ENCODE data around the gene MVB12B. TPM values are rescaled to one million over a fixed set of nuclear protein-coding genes. Genes with fewer than 3 reads are reported as not detected.

Gene MVB12B
- total and polyA plus RNA-seq, 2 donors, result 12.2 to 13.5 TPM

GRCh38 chr9:126346031-126346430 lies 19.4 kb downstream of the MVB12B start:
- 95% methylated on average over 9 of the region's 9 CpGs for WGBS
- Histone ChIP-seq H3K27ac (ENCODE audit: low read depth) (no peak overlapping the region), H3K4me1 (ENCODE audit: insufficient read depth) (no peaks in the 10 kb centered on the region)

DNA sequence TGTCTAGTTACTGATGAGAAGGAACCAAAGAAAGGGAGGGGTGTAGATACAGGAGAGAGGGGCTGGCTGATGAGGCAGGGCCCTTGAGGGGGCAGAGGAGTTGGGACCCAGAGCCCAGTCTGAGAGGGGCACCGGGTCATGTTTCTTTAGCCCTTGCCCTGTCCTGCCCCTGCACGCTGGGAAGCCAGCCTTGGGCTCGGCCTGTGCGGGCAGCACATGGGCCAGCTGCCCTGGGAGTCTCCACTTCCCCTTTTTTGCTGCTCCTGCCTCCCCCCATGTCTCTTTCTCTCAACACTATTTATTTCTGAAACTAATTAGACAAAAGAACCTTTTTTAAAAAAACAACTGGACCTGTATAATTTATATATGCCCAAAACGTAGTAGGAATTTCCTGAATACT lies 20.5 kb downstream of the MVB12B start:
- DNase-seq (ENCODE audit: extremely low spot score), result no peak
- Histone ChIP-seq H3K27ac (ENCODE audit: low read depth) (peak overlapping the region; percentile 29), H3K4me3 (ENCODE audit: low read depth, low read length) (no peak overlapping the region), H3K4me1 (ENCODE audit: insufficient read depth) (no peaks in the 10 kb centered on the region), H3K36me3 (ENCODE audit: insufficient read depth) (no peaks in the 10 kb centered on the region)
- 89% methylated on average over 5 of the region's 5 CpGs for WGBS

More at GRCh38 chr9:126346031-126346430, 19.4 kb downstream of the MVB12B start:
- Histone ChIP-seq H3K36me3 (ENCODE audit: insufficient read depth) (no peaks in the 10 kb centered on the region), H3K4me3 (ENCODE audit: low read depth, low read length) (no peak overlapping the region)
- DNase-seq (ENCODE audit: extremely low spot score), result no peak

DNA sequence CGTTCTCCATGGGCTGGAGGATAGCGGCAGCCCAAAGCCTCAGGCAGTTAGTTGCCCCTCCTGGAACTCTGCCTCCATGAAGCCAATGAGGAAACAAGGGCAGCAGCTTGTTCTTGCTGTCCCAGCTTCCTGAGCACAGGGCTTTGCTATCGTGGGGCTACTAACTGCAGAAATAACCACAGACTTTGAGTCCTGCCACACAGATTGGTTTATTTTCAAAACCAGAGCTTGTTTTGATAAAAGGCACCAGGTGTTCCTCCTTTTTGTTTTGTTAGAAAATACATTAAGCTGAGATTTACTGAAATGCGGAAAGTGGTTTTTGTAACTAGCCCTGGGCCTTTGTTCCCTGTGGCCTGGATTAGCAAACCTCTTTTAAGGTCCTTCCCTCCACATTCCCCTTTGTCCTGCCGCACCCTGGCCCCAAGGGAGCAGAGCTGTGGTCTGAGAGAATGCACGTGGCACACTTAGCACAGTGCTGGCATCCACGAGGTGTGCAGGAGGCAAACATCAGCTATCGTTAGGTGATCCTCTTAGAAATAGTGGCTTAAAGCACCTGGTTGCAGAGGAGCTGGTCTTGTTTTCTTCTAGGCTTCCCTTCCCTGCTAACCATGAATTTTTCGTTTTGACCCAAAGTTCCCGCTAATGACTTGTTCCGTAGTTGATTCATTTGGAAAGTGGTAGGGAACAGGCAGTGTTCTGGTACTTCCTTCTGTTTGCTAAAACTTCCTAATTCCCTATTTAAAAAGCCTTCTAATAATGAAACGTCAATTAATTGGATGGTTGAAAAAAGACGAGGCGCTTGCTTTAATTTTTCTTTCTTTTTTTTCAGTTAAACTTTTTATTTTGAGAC lies 21.5 kb downstream of the MVB12B start:
- Histone ChIP-seq H3K4me1 (ENCODE audit: insufficient read depth) (no peaks in the 10 kb centered on the region), H3K4me3 (ENCODE audit: low read depth, low read length) (no peak overlapping the region), H3K27ac (ENCODE audit: low read depth) (no peak overlapping the region), H3K36me3 (ENCODE audit: insufficient read depth) (no peaks in the 10 kb centered on the region)
- DNase-seq (ENCODE audit: extremely low spot score), result no peak
- WGBS, result 64% methylated on average over 14 of the region's 14 CpGs

DNA sequence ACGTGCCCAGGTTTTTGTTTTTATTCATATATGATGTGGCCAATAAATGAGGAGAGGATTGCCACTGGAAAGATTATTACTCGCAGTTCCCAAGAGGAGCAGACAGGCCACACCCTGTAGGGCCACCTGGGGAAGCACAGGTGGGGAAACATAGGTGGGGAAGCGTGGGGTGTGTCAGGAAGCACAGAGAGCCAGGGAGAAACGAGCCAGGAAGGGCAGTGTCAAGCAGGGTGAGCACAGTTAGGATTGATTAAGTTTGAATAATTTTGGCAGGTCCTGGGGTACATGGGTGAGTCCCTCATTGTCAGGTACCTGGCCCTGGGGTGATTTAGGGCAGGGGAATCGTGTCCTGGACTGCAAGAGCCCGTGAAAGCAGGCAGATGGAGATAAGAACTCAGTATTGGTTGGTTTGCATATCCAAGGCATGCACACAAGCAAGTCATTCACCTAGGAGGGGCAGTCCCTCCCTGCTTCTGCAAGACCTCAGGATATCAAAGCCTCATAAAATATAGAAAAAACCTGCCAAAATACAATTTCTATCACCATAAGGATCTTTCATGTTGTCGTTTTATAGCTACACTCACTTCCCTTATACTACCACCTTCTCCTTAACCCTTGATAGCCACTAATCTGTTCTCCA lies 22.4 kb downstream of the MVB12B start:
- 62% methylated on average over 7 of the region's 7 CpGs for WGBS
- peak overlapping the region; percentile 33 for H3K27ac ChIP-seq (ENCODE audit: low read depth)
- H3K4me1 ChIP-seq (ENCODE audit: insufficient read depth), result no peaks in the 10 kb centered on the region
- no peak for DNase-seq (ENCODE audit: extremely low spot score)
- no peak overlapping the region for H3K4me3 ChIP-seq (ENCODE audit: low read depth, low read length)
- no peaks in the 10 kb centered on the region for H3K36me3 ChIP-seq (ENCODE audit: insufficient read depth)

DNA sequence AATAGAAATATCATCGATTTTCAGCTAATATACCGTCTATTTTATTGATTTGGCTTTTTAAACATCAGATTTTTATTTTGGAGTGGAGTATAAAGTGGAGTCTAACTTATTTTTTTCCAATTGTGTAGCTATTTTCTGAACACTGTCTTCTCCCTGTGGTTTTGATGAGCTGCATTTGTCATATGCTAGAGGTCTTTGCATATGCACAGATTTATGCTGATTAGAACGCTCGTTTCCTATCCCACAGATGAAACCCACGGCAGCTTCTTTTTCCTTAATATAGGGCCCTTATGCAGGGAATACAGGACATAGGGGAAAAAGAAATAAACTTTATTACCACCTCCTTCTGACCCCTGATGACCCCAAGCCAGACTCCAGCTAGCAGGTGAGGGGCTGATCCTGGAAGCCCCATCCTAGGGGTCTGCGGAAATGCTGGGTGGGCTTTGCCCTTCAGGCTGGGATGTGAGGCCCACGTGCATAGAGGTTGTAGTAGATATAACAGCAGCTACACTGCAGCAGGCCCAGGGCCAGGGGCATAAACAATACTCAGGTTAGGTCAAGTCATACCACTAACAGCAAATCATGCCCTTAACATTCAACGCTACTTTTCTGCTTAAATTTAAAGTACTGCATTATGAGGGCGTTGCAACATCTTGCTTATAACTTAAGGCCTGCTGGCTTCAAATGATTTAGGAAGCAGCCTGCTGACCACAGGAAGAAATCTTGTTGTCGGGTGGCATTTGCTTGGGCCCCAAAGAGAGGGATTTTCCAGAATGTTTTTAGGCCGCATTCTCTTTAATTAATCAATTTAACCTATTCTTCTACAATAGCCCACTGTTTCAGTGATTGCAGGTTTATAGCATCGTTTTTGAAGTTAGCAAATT lies 28.5 kb downstream of the MVB12B start:
- H3K36me3 ChIP-seq (ENCODE audit: insufficient read depth), result no peaks in the 10 kb centered on the region
- WGBS, result 88% methylated on average over 12 of the region's 12 CpGs
- no peak overlapping the region for H3K4me3 ChIP-seq (ENCODE audit: low read depth, low read length)
- H3K4me1 ChIP-seq (ENCODE audit: insufficient read depth), result no peaks in the 10 kb centered on the region
- no peak for DNase-seq (ENCODE audit: extremely low spot score)
- H3K27ac ChIP-seq (ENCODE audit: low read depth), result no peak overlapping the region

- DNase-seq (ENCODE audit: extremely low spot score), result no peak
- no peaks in the 10 kb centered on the region for H3K36me3 ChIP-seq (ENCODE audit: insufficient read depth)
- no peak overlapping the region for H3K27ac ChIP-seq (ENCODE audit: low read depth)
- H3K4me3 ChIP-seq (ENCODE audit: low read depth, low read length), result no peak overlapping the region
- no peaks in the 10 kb centered on the region for H3K4me1 ChIP-seq (ENCODE audit: insufficient read depth)
- WGBS, result 81% methylated on average over 1 of the region's 1 CpG
These were observed 30.4 kb downstream of the MVB12B start for GRCh38 chr9:126357074-126357473.

DNA sequence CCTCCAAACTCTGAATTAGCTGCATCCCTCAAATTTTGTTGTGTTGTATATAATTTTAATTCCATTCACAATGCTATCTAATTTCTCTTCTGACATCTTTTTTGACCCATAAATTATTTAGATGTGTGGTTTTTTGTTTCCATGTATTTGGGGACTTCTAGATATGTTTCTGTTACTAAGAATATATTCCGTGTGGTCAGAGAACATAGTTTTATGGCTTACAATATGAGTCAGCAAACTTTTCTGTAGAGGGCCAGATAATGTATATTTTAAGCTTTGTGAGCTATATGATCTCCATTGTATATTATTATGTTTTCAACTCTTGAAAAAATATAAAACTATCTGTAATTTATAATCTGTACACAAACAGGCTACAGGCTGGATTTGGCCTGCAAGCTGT lies 33.4 kb downstream of the MVB12B start:
- no peak for DNase-seq (ENCODE audit: extremely low spot score)
- WGBS, result 99% methylated on average over 1 of the region's 1 CpG
- no peak overlapping the region for H3K4me3 ChIP-seq (ENCODE audit: low read depth, low read length)
- H3K27ac ChIP-seq (ENCODE audit: low read depth), result no peak overlapping the region
- H3K36me3 ChIP-seq (ENCODE audit: insufficient read depth), result no peaks in the 10 kb centered on the region
- no peaks in the 10 kb centered on the region for H3K4me1 ChIP-seq (ENCODE audit: insufficient read depth)

DNA sequence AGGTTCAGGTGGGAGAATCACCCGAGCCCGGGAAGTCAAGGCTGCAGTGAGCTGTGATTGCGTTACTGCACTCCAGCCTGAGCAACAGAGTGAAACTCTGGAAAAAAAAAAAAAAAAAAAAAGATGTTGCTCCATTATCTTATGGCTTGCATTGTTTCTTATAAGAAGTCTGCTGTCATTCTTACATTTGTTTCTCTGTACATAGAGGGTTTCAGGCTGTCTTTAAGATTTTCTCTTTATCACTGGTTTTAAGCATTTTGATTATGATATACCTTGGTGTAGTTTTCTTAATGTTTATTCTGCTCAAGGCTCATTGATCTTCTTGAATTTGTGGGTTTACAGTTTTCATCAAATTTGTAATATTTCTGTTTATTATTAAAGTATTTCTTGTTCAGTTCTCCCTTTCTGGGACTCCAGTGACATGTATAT lies 35.2 kb downstream of the MVB12B start:
- H3K36me3 ChIP-seq (ENCODE audit: insufficient read depth), result no peaks in the 10 kb centered on the region
- no peak overlapping the region for H3K27ac ChIP-seq (ENCODE audit: low read depth)
- no peaks in the 10 kb centered on the region for H3K4me1 ChIP-seq (ENCODE audit: insufficient read depth)
- no peak for DNase-seq (ENCODE audit: extremely low spot score)
- H3K4me3 ChIP-seq (ENCODE audit: low read depth, low read length), result no peak overlapping the region
- 97% methylated on average over 3 of the region's 3 CpGs for WGBS

- Histone ChIP-seq H3K4me3 (ENCODE audit: low read depth, low read length) (no peak overlapping the region), H3K36me3 (ENCODE audit: insufficient read depth) (no peaks in the 10 kb centered on the region), H3K4me1 (ENCODE audit: insufficient read depth) (peaks cover 2% of the 10 kb centered on the region), H3K27ac (ENCODE audit: low read depth) (no peak overlapping the region)
- DNase-seq (ENCODE audit: extremely low spot score), result no peak
- WGBS, result 93% methylated on average over 6 of the region's 6 CpGs
These were observed 36.6 kb downstream of the MVB12B start for GRCh38 chr9:126363250-126363649.

DNA sequence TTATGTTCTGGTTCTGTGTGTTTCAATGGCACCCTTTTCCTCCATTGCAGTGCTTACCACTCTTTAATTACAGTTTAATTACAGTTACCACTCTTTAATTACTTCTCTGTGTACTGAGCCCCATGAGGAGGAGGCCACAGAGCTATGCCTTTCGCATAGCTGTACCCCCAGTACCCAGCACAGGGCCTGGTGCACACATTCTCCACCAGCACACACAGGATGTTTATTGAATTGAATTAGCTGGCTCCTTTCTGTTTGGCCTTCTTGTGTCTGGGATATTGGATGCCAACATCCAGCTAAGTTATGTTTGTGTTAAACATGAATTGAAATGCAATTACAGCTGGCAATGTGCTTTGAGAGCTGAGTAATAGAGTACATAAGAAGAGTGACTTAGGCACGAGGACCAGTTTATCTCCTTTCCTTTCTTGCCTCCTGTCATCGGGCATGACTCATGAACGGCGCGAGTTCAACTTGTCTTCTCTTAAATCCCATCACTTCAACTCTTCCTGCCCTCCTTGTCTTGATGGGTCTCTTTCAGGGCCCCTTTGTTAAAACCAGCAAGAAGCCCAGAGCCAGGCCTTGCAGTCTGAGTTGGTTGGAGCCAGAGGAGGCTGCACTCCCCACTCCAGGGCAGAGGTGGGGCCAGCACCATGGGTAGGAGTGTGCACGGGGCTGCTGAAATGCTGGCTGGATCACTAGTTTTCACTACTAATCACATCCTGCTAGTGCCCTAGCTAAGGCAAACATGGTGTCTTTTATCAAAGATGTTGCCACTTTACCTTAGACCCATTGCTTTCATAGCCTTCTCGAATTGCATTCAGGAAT lies 37.4 kb downstream of the MVB12B start:
- Histone ChIP-seq H3K4me3 (ENCODE audit: low read depth, low read length) (no peak overlapping the region), H3K4me1 (ENCODE audit: insufficient read depth) (peaks cover 2% of the 10 kb centered on the region), H3K27ac (ENCODE audit: low read depth) (no peak overlapping the region), H3K36me3 (ENCODE audit: insufficient read depth) (no peaks in the 10 kb centered on the region)
- WGBS, result 77% methylated on average over 8 of the region's 8 CpGs
- no peak for DNase-seq (ENCODE audit: extremely low spot score)

- no peak for DNase-seq (ENCODE audit: extremely low spot score)
- no peak overlapping the region for H3K27ac ChIP-seq (ENCODE audit: low read depth)
- WGBS, result 86% methylated on average over 3 of the region's 3 CpGs
- peaks cover 2% of the 10 kb centered on the region for H3K4me1 ChIP-seq (ENCODE audit: insufficient read depth)
- H3K36me3 ChIP-seq (ENCODE audit: insufficient read depth), result no peaks in the 10 kb centered on the region
- no peak overlapping the region for H3K4me3 ChIP-seq (ENCODE audit: low read depth, low read length)
These were observed 39.2 kb downstream of the MVB12B start for GRCh38 chr9:126365780-126366179.

DNA sequence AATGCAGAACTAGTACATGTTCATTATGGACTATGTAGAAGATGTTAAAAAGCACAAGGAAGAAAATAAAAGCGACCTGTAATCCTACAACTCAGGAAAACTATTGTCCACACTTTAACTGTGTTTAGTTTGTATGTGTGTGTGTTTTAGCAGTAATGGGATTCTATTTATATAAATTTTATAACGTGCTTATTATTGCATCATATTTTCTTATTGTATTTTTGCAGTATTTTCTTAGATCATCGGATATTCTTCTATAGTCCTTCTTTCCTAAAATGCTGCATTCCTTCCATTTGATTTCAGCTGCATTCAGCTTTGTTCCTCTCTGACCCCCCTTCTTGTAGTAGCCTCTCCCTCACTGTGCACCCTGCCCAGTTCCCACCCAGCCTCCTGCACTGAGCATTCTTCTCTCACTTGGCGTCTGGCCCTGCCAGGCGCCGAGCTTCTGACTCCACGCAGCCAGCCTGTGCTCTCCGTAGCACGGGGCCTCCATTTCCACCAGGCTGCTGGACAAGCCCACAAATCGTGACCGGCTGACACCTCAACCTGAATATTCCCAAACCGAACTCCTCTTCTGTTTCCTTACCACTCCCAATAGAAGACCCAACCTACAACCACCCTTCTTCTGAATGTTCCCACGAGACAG lies 39.9 kb downstream of the MVB12B start:
- H3K4me3 ChIP-seq (ENCODE audit: low read depth, low read length), result no peak overlapping the region
- H3K27ac ChIP-seq (ENCODE audit: low read depth), result peak overlapping the region; percentile 25
- no peak for DNase-seq (ENCODE audit: extremely low spot score)
- H3K4me1 ChIP-seq (ENCODE audit: insufficient read depth), result peaks cover 2% of the 10 kb centered on the region
- H3K36me3 ChIP-seq (ENCODE audit: insufficient read depth), result no peaks in the 10 kb centered on the region
- WGBS, result 56% methylated on average over 13 of the region's 13 CpGs

Measured in urinary bladder (tissue), 4 donors.